Natural killer cell treated with Interleukin-12 subunit alpha and Interleukin-12 subunit beta and Interleukin-15 and Interleukin-18, amount 100 ng/mL, for 72 hours (primary cell): ENCODE measurements around the gene TBC1D3K. TPM values are rescaled to one million over a fixed set of nuclear protein-coding genes. Genes with fewer than 3 reads are reported as not detected.
"Not testable (repeated sequence)": the region's sequence is repeated elsewhere in the genome, so short reads cannot be mapped to it uniquely, and the experiment has no call there.

Source experiments
- ATAC-seq, 2 donors: fragments of 150-1000 bp; cut with Tn5 transposase in 1 of 2; sonication (Bioruptor Pico), chemical (Tn5 transposase) in 1 of 2; 2 replicates each; pipeline ENCODE4 v1.10.0; 2021
- DNase-seq: peaks from one replicate; pipeline ENCODE4 v3.0.0; 2022; ENCODE audit warnings: low spot score
- H3K27ac Mint-ChIP-seq, 2 donors: 1 replicate in 1 of 2; 2 replicates in 1 of 2; pipeline ENCODE4 v1.8.0; 2022; ENCODE audit warnings: mixed read lengths in 2 of 2, mild to moderate bottlenecking in 1 of 2, moderate library complexity in 1 of 2
- H3K27me3 Mint-ChIP-seq, 2 donors: 1 replicate in 1 of 2; 2 replicates in 1 of 2; pipeline ENCODE4 v1.8.0; 2022; ENCODE audit warnings: mixed read lengths in 2 of 2
- H3K36me3 Mint-ChIP-seq: one replicate; pipeline ENCODE4 v1.8.0; 2022; ENCODE audit warnings: mixed read lengths
- H3K4me1 Mint-ChIP-seq, 2 donors: 1 replicate in 1 of 2; 2 replicates in 1 of 2; pipeline ENCODE4 v1.8.0; 2022; ENCODE audit warnings: low read depth in 2 of 2, mixed read lengths in 2 of 2, mild to moderate bottlenecking in 1 of 2
- H3K4me3 Mint-ChIP-seq: one replicate; pipeline ENCODE4 v1.8.0; 2022; ENCODE audit warnings: mixed read lengths
- H3K9me3 Mint-ChIP-seq: 2 replicates; pipeline ENCODE4 v1.8.0; 2022; ENCODE audit warnings: mixed read lengths
- total RNA-seq, 2 donors: library from RNA; stranded (reverse); gene quantifications; one replicate each; pipeline ENCODE4 v1.2.3, GENCODE V29; 2022

TBC1D3K gene
- total RNA-seq = not detected

DNA sequence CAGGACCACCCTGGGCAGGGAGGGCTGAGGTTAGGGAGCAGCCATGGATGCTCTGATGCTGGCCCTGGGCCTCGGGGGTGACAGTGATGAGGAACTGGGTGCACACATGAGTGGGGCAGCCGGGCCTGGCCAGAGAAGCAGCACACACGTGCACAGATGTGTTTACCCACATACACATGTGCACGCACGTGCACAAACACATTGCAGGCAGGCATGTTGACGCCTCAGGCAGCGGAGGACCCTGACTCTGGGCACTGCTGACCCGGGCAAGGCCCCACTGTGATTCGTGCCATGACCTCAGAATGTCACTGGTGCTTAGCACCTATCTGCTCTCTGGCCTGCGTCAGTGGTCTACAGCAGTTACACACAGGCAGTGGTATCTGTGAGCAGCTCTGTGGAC is at the start of gene TBC1D3K:
Gene TBC1D3K (plus strand): TSS at position 301 of the 400 bp plus-strand sequence. CDS start 1,585 bp downstream, outside the sequence.
- H3K36me3 Mint-ChIP-seq, ATAC-seq, H3K27me3 Mint-ChIP-seq, H3K4me3 Mint-ChIP-seq, H3K9me3 Mint-ChIP-seq, H3K4me1 Mint-ChIP-seq, DNase-seq, H3K27ac Mint-ChIP-seq: not testable (repeated sequence)

DNA sequence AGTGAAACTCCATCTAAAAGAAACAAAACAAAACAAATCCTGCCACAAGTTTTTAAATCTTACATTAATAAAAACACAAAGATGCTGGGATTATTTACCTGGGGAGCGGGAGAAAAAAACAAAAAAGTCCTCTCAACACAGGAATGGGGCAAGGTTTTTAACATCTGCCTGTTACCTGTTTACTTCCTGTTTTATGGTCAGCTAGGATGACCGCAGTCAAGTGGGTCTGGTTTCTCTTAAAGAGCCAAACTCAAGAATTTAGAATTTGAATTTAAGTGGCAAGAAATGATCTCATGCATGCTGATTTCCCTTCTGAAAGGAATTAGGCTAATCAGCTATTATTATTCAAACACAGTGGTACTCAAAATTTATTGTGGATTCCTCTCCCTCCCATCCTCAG is 39.7 kb upstream of the TBC1D3K start:
- ATAC-seq (no peak), DNase-seq (no peak)
- no peaks in the 10 kb centered on the region for H3K9me3 Mint-ChIP-seq
- H3K4me3 Mint-ChIP-seq = peak overlapping the region; percentile 21
- H3K27me3 Mint-ChIP-seq = peaks cover under 1 to 3% of the 10 kb centered on the region in 2 donors
- H3K4me1 Mint-ChIP-seq = peaks cover 5 to 6% of the 10 kb centered on the region in 2 donors
- peak overlapping the region in 1 of 2 donors; percentile 53 for H3K27ac Mint-ChIP-seq
- H3K36me3 Mint-ChIP-seq = no peaks in the 10 kb centered on the region

DNA sequence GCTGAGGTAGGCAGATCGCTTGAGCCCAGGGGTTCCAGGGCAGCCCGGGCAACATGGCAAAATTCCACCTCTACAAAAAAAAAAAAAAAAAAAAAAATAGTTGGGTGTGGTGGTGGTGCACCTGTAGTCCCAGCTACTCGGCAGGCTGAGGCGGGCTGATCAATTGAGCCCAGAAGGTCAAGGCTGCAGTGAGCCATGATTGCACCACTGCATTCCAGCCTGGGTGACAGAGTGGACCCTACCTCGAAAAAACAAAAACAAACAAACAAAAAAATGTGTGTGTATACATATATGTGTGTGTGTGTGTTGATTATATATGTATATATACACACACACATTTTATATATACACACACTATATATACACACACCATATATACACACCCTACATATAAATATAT is 39.1 kb upstream of the TBC1D3K start:
- ATAC-seq = no peak
- no peaks in the 10 kb centered on the region for H3K9me3 Mint-ChIP-seq
- H3K4me1 Mint-ChIP-seq = peaks cover 5 to 6% of the 10 kb centered on the region in 2 donors
- H3K36me3 Mint-ChIP-seq = no peaks in the 10 kb centered on the region
- no peak overlapping the region for H3K27ac Mint-ChIP-seq
- no peak overlapping the region for H3K4me3 Mint-ChIP-seq
- DNase-seq = no peak
- peaks cover 5% of the 10 kb centered on the region in 2 donors for H3K27me3 Mint-ChIP-seq

DNA sequence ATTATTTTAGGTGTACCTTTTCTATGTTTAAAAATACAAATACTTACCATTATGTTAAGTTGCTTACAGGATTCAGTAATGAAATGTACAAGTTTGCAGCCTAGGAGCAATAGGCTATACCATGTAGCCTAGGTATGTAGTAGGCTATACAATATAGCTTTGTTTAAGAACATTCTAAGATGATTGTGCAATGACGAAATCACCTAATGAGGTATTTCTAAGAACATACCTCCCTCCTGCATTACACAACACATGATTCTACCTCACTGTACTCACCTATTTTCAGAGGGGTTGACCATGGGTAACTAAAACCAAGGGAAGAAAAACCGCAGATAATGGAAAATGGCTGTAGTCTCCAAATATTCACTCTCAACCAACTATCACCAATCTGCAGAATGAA is 35.3 kb upstream of the TBC1D3K start:
- no peaks in the 10 kb centered on the region for H3K9me3 Mint-ChIP-seq
- no peak for DNase-seq
- H3K4me1 Mint-ChIP-seq = peaks cover 5 to 6% of the 10 kb centered on the region in 2 donors
- H3K36me3 Mint-ChIP-seq = no peaks in the 10 kb centered on the region
- H3K4me3 Mint-ChIP-seq = no peak overlapping the region
- no peak for ATAC-seq
- peaks cover 5% of the 10 kb centered on the region in 2 donors for H3K27me3 Mint-ChIP-seq
- no peak overlapping the region for H3K27ac Mint-ChIP-seq

DNA sequence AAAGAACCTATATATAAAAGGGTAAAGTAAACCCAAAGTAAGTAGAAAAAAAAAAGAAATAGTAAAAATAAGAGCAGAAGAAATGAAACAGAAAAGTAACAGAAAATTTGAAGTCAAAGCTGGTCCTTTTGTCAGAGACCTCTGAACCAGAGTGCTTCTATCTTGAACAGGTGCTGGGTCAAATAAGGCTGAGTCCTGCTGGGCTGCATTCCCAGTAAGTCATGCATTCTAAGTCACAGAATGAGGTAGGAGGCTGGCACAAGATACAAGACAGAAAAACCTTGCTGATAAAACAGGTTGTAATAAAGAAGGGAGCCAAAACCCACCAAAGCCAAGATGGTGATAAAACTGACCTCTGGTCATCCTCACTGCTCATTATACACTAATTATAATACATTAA is 27.3 kb upstream of the TBC1D3K start:
- H3K9me3 Mint-ChIP-seq, ATAC-seq, DNase-seq, H3K27ac Mint-ChIP-seq, H3K27me3 Mint-ChIP-seq, H3K4me1 Mint-ChIP-seq, H3K4me3 Mint-ChIP-seq, H3K36me3 Mint-ChIP-seq: not testable (repeated sequence)

Other genes starting within 250 kb of the TBC1D3K start
- under 1 TPM in 1 of 2 donors, not detected in 1; 0.19 TPM for gene HNF1B, start 179.4 kb upstream of the TBC1D3K start, total RNA-seq
- 10 to 100 TPM; 10.0 to 14.0 TPM for gene TBC1D3L, start 64.6 kb downstream of the TBC1D3K start, total RNA-seq
- gene TBC1D3D, start 79.6 kb downstream of the TBC1D3K start, total RNA-seq = 1 to 10 TPM in 1 of 2 donors, not detected in 1; 4.4 TPM
- not detected for gene TBC1D3C, start 144.2 kb downstream of the TBC1D3K start, total RNA-seq
- gene TBC1D3E, start 203.5 kb downstream of the TBC1D3K start, total RNA-seq = 10 to 100 TPM in 1 of 2 donors, not detected in 1; 13.3 TPM